NB4 (cell line): ENCODE data around the gene BORCS5.

Experiments used
- DNase-seq: peaks from one replicate; pipeline ENCODE4 v3.0.0; 2010; ENCODE audit warnings: low read depth
- H3K4me3 ChIP-seq: one replicate; pipeline ENCODE4 v1.5.1; 2011; ENCODE audit warnings: mild to moderate bottlenecking, low read depth, low read length, moderate library complexity
- MYC ChIP-seq: IDR thresholded peaks from 2 replicates; pipeline ENCODE4 v1.6.1; 2011; ENCODE audit warnings: low read depth, low read length
- POLR2A ChIP-seq: IDR thresholded peaks from 2 replicates; pipeline ENCODE4 v1.6.1; 2011; ENCODE audit warnings: mild to moderate bottlenecking; ENCODE audit not compliant: insufficient read length; ENCODE audit errors: extremely low read depth
- TF ChIP-seq, protein P1 (sequence below): IDR thresholded peaks from 2 replicates; pipeline ENCODE4 v1.6.1; 2011; ENCODE audit warnings: low read depth, low read length
- TF ChIP-seq, protein P2 (sequence below): IDR thresholded peaks from one replicate; pipeline ENCODE4 v1.5.1; 2012; ENCODE audit warnings: low read depth, low read length

BORCS5 gene

DNA sequence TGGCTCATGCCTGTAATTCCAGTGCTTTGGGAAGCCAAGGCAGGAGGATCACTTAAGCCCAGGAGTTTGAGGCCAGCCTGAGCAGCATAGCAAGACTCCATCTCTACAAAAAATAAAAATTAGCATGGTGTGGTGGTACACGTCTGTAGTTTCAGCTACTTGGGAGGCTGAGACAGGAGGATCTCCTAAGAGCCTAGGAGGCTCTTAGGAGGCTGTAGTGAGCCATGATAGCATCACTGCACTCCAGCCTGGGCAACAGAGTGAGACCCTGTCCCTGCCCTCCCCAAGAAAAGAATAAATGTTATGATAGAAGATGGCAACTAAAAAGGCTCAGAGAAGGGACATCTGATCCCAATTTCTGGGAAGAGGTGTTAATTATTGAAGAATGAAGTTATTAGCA is 3.6 kb upstream of the BORCS5 start:
- TF ChIP-seq, protein P1, sequence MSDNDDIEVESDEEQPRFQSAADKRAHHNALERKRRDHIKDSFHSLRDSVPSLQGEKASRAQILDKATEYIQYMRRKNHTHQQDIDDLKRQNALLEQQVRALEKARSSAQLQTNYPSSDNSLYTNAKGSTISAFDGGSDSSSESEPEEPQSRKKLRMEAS, result no peak
- TF ChIP-seq MYC, result no peak
- TF ChIP-seq, protein P2, sequence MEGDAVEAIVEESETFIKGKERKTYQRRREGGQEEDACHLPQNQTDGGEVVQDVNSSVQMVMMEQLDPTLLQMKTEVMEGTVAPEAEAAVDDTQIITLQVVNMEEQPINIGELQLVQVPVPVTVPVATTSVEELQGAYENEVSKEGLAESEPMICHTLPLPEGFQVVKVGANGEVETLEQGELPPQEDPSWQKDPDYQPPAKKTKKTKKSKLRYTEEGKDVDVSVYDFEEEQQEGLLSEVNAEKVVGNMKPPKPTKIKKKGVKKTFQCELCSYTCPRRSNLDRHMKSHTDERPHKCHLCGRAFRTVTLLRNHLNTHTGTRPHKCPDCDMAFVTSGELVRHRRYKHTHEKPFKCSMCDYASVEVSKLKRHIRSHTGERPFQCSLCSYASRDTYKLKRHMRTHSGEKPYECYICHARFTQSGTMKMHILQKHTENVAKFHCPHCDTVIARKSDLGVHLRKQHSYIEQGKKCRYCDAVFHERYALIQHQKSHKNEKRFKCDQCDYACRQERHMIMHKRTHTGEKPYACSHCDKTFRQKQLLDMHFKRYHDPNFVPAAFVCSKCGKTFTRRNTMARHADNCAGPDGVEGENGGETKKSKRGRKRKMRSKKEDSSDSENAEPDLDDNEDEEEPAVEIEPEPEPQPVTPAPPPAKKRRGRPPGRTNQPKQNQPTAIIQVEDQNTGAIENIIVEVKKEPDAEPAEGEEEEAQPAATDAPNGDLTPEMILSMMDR, result no peak
- no peak for TF ChIP-seq POLR2A
- no peak for DNase-seq
- H3K4me3 ChIP-seq, result no peak overlapping the region

DNA sequence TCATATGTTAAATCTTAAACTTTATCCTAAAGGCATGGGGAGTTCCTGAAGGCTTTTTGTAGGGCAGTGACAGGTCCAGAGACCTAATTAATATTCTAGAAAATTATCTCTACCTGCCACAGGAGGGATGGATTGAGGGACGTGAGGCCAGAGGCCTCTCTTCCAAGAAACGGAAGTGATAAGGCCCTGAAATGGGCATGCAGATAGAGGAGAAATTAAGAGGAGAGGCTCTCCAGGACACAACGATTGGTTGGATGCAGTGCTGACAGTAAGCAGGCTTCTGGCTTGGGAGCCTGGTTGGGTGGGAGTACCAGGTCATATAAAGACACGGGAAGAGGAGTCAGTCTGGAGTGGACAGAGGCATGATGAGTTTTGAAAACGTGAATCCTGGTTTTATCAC is 3.1 kb upstream of the BORCS5 start:
- no peak for TF ChIP-seq MYC
- TF ChIP-seq, protein P1, result no peak
- TF ChIP-seq POLR2A, result no peak
- TF ChIP-seq, protein P2, result no peak
- no peak for DNase-seq
- H3K4me3 ChIP-seq, result no peak overlapping the region

DNA sequence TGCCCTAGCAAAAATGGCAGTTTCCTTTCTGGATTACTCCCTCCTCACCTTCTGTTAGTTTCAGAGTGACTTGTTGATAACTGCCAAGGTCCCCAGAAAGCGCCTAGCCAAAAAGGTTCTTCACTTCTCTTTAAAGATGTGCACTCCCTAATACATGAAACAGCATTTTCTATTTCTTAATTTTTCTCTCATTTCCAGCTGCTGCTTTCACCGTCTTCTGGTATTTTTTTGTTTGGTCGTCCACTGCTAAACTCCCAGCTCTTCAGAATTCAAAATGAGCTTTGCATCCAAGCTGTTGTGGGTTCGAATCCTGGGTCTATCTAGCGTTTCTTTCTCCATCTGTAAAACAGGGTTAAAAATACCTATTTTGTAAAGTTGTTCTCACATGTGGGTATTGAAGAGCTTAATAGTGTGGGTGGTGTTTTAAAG is 397 bp upstream of the BORCS5 start:
- no peak for TF ChIP-seq MYC
- TF ChIP-seq, protein P2, result no peak
- no peak for TF ChIP-seq POLR2A
- TF ChIP-seq, protein P1, result no peak
- DNase-seq, result no peak
- peak overlapping the region; percentile 69 for H3K4me3 ChIP-seq

DNA sequence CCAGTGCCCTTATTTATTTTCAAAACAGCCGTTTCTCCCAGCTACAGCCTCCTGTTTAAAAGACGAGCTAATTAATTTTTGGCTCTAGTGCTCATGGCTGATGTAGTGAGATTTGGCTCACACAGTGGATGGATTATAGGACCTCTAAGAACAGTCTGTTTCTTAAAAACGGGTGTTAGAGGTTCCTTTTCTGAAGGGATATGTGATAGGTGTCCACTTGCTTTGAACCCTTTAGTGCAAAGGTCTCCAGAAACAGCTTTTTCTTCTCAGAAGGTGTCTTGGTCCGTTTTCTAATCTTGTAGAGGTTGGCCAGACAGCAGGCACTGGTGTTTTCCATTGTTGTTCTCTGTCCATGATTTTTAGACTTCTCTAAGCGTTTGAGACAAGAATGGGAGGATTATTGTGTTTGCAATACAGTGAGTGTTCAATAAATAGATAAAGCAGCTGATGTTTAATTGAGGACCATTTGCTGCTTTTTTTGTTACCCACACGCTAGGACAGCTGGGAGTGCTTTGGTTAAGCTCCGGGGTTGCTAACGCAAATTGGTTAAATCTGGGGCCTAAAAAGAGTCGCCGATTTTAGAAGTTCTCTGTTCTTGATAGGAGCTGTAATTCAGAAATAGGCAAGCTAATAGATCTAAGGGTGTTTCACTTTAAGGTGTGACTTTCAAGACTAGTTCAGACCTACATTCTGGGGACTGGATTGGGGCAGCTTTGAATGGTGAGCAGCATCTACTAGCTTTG is 1.0 kb downstream of the BORCS5 start:
- peak; percentile 43 for DNase-seq
- TF ChIP-seq POLR2A, result no peak
- TF ChIP-seq, protein P2, result no peak
- TF ChIP-seq MYC, result no peak
- TF ChIP-seq, protein P1, result no peak
- peak overlapping the region; percentile 69 for H3K4me3 ChIP-seq

DNA sequence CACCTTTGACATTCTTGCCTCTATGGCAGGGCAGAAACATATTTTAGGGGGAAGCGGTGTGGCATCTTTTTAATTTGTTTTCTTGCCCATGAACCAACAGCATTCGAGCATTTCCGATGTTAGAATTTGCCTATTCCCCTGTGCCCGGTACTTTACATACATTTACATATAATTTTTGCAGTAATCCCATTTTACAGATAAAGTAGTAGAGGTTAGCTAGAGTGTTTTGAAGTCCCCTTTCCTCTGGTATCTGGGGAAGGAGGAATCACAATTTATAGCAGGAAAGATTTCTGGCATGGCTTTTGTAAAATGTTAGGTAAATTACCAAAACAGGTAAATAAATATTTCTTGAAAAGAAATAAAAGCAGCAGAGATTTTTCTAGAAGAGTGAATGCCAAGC is 1.6 kb downstream of the BORCS5 start:
- peak overlapping the region; percentile 69 for H3K4me3 ChIP-seq
- DNase-seq, result no peak
- TF ChIP-seq POLR2A, result no peak

DNA sequence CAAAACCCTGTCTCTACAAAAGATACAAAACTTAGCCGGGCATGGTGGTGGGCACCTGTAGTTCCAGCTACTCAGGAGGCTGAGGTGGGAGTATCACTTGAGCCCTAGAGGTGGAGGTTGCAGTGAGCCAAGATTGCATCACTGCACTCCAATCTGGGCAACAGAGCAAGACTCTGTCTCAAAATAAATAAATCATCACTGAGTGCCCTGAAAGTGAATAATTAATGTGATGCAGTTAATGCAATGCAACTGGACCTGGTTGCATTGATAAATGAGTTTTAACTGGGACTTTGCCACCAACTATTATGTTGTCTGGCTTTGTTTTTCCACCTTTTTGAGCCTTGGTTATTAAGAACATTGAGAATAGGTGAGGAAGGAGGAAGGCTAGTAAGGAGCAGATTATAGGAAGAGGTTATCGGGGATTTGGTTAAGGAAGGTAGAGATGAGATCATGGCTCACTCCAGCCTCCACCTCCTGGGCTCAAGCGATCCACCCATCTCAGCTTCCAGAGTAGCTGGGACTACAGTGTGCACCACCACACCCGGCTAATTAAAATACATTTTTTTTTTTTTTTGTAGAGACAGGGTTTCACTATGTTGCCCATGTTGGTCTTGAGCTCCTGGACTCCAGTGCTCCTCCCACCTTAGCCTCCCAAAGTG is 8.0 kb downstream of the BORCS5 start:
- no peak for DNase-seq
- TF ChIP-seq MYC, result no peak
- TF ChIP-seq, protein P1, result no peak
- TF ChIP-seq, protein P2, result no peak
- no peak for TF ChIP-seq POLR2A
- no peak overlapping the region for H3K4me3 ChIP-seq
